Measurements from ENCODE around the gene SENP6. TPM values are rescaled to one million over a fixed set of nuclear protein-coding genes. Genes with fewer than 3 reads are reported as not detected.
"Not testable (repeated sequence)": the region's sequence is repeated elsewhere in the genome, so short reads cannot be mapped to it uniquely, and the experiment has no call there.

Gene SENP6
- total and polyA plus RNA-seq, 10 donors: 29.2 to 166 (median 122) TPM

GRCh38 chr6:75687535-75687934, 85.9 kb downstream of the SENP6 start:
- 91 to 96% (median 94%) methylated on average over 3 to 5 of the region's 5 CpGs for WGBS, 5 donors
- peaks cover 0 to 11% (median 6%) of the 10 kb centered on the region in 8 donors for H3K9me3 ChIP-seq
- intact Hi-C loops (cut with DNase I; ENCODE audit: low total_unique reads): not testable (repeated sequence)

GRCh38 chr6:75687937-75688336, 86.3 kb downstream of the SENP6 start:
- 90 to 98% (median 97%) methylated on average over 3 to 8 of the region's 8 CpGs for WGBS, 5 donors
- intact Hi-C loops (cut with DNase I; ENCODE audit: low total_unique reads); H3K4me1 ChIP-seq; H3K4me3 ChIP-seq; H3K27me3 ChIP-seq (replicated peaks in 1 of 7); DNase-seq; H3K9me3 ChIP-seq; H3K27ac ChIP-seq: not testable (repeated sequence)
- peak in 2 of 3 donors; percentile 23 to 24 for TF ChIP-seq POLR2AphosphoS5 (IDR thresholded peaks at IDR 0.05)
- H3K36me3 ChIP-seq: peaks cover 0 to 84% (median 11%) of the 10 kb centered on the region in 6 donors

More at GRCh38 chr6:75687535-75687934, 85.9 kb downstream of the SENP6 start:
- H3K27ac ChIP-seq; DNase-seq; H3K27me3 ChIP-seq (replicated peaks in 1 of 7); H3K4me1 ChIP-seq; H3K4me3 ChIP-seq: not testable (repeated sequence)
- H3K36me3 ChIP-seq: peaks cover 0 to 84% (median 11%) of the 10 kb centered on the region in 6 donors

- Histone ChIP-seq H3K36me3 (peaks cover 0 to 90% (median 15%) of the 10 kb centered on the region in 6 donors), H3K4me3 (no peak overlapping the region), H3K27me3 (replicated peaks in 1 of 7) (no peaks in the 10 kb centered on the region), H3K9me3 (no peaks in the 10 kb centered on the region), H3K27ac (no peak overlapping the region), H3K4me1 (no peaks in the 10 kb centered on the region)
- TF ChIP-seq CTCF (IDR thresholded peaks at IDR 0.05 in 8 of 11, conservative IDR thresholded peaks at IDR 0.05 in 3 of 11): no peak
- no peak for TF ChIP-seq POLR2AphosphoS5 (IDR thresholded peaks at IDR 0.05)
- no peak for TF ChIP-seq POLR2A (IDR thresholded peaks at IDR 0.05)
- 84 to 99% (median 93%) methylated on average over 6 to 7 of the region's 7 CpGs for WGBS, 5 donors
- intact Hi-C loops (cut with DNase I; ENCODE audit: low total_unique reads): no loop called here
- no peak for DNase-seq
These were observed 87.9 kb downstream of the SENP6 start for GRCh38 chr6:75689576-75689975.

- Histone ChIP-seq H3K4me3 (no peak overlapping the region), H3K9me3 (no peaks in the 10 kb centered on the region), H3K27me3 (replicated peaks in 1 of 7) (no peaks in the 10 kb centered on the region), H3K36me3 (peaks cover 0 to 96% (median 21%) of the 10 kb centered on the region in 6 donors), H3K4me1 (no peaks in the 10 kb centered on the region), H3K27ac (no peak overlapping the region)
- DNase-seq: no peak
- intact Hi-C loops (cut with DNase I; ENCODE audit: low total_unique reads): no loop called here
- no peak for TF ChIP-seq POLR2AphosphoS5 (IDR thresholded peaks at IDR 0.05)
- no peak for TF ChIP-seq POLR2A (IDR thresholded peaks at IDR 0.05)
- TF ChIP-seq CTCF (IDR thresholded peaks at IDR 0.05 in 8 of 11, conservative IDR thresholded peaks at IDR 0.05 in 3 of 11): no peak
- WGBS, 5 donors: 88 to 96% (median 94%) methylated on average over 6 of the region's 6 CpGs
These were observed 89.3 kb downstream of the SENP6 start for GRCh38 chr6:75691012-75691411.

- WGBS, 5 donors: 86 to 96% (median 89%) methylated on average over 1 of the region's 1 CpG
These were observed 91.9 kb downstream of the SENP6 start for GRCh38 chr6:75693534-75693933.

More at GRCh38 chr6:75693534-75693933, 91.9 kb downstream of the SENP6 start:
- no peak overlapping the region for H3K27ac ChIP-seq
- intact Hi-C loops (cut with DNase I; ENCODE audit: low total_unique reads): no loop called here
- H3K36me3 ChIP-seq: peaks cover 0 to 97% (median 39%) of the 10 kb centered on the region in 6 donors
- DNase-seq: no peak
- H3K9me3 ChIP-seq: no peaks in the 10 kb centered on the region
- H3K4me3 ChIP-seq: no peak overlapping the region
- TF ChIP-seq CTCF (IDR thresholded peaks at IDR 0.05 in 8 of 11, conservative IDR thresholded peaks at IDR 0.05 in 3 of 11) (no peak), POLR2AphosphoS5 (IDR thresholded peaks at IDR 0.05) (no peak), POLR2A (IDR thresholded peaks at IDR 0.05) (no peak)
- no peaks in the 10 kb centered on the region for H3K4me1 ChIP-seq
- H3K27me3 ChIP-seq (replicated peaks in 1 of 7): no peaks in the 10 kb centered on the region
